HCT116 (cell line): ENCODE measurements around the gene CFAP99. TPM values are rescaled to one million over a fixed set of nuclear protein-coding genes. Genes with fewer than 3 reads are reported as not detected.

ENCODE experiments used
- CEBPB ChIP-seq: IDR thresholded peaks from 2 replicates; pipeline ENCODE4 v1.6.1; 2012; ENCODE audit warnings: low read depth
- CTCF ChIP-seq, 3 experiments: fragments of 200-600 bp in 1 of 3; sonication (generic) in 1 of 3; IDR thresholded peaks in 2 of 3; conservative IDR thresholded peaks in 1 of 3; 2 replicates each; pipeline ENCODE4 v1.5.1; 2012 to 2017; ENCODE audit warnings: low read depth in 2 of 3, low read length in 2 of 3, antibody characterized with exemption in 1 of 3, borderline replicate concordance in 1 of 3, control low read depth in 1 of 3, mild to moderate bottlenecking in 1 of 3, mixed read lengths in 1 of 3, mixed run types in 1 of 3, moderate library complexity in 1 of 3; ENCODE audit not compliant: insufficient read depth in 1 of 3
- EZH2 ChIP-seq: fragments of 200-600 bp; sonication (generic); IDR thresholded peaks from 2 replicates; pipeline ENCODE4 v1.6.1; 2017; ENCODE audit warnings: antibody characterized with exemption, mixed run types
- JUND ChIP-seq: IDR thresholded peaks from 2 replicates; pipeline ENCODE4 v1.6.1; 2012
- MAX ChIP-seq: IDR thresholded peaks from 2 replicates; pipeline ENCODE4 v1.6.1; 2012
- POLR2A ChIP-seq: IDR thresholded peaks from 2 replicates; pipeline ENCODE4 v1.7.0; 2011; ENCODE audit warnings: borderline replicate concordance; ENCODE audit not compliant: insufficient read depth, insufficient read length; ENCODE audit errors: extremely low read depth
- RAD21 ChIP-seq: IDR thresholded peaks from 2 replicates; pipeline ENCODE4 v1.6.1; 2012; ENCODE audit warnings: low read depth, mild to moderate bottlenecking
- REST ChIP-seq: IDR thresholded peaks from 2 replicates; pipeline ENCODE4 v1.6.1; 2012; ENCODE audit warnings: low read depth
- YY1 ChIP-seq: IDR thresholded peaks from 2 replicates; pipeline ENCODE4 v1.6.1; 2011; ENCODE audit warnings: low read length, low read depth, moderate library complexity, mild to moderate bottlenecking; ENCODE audit not compliant: insufficient replicate concordance; ENCODE audit errors: extremely low read depth
- total RNA-seq: library from RNA; stranded (reverse); gene quantifications from one replicate; pipeline ENCODE4 v1.2.1, GENCODE V29; 2021; ENCODE audit not compliant: unreplicated experiment

The CFAP99 gene
- total RNA-seq, 1 experiment from 2014 or later = 0.42 TPM

GRCh38 chr4:2433609-2434350 is 15.0 kb downstream of the CFAP99 start (continued):
- TF ChIP-seq REST (no peak), RAD21 (no peak), CTCF (IDR thresholded peaks at IDR 0.05 in 2 of 3, conservative IDR thresholded peaks at IDR 0.05 in 1 of 3; ENCODE audit: borderline replicate concordance in 1 of 3, insufficient read depth in 1 of 3, low read depth in 2 of 3, low read length in 2 of 3) (no peak), JUND (no peak), YY1 (no peak), CEBPB (no peak), POLR2A (no peak), MAX (no peak), EZH2 (no peak)
